Thyroid gland (tissue), 4 donors: Measurements from ENCODE around the gene EXOC3L2.

Experiments used
- CTCF ChIP-seq, 6 experiments: fragments of 200-600 bp in 3 of 6; fragments of 450-650 bp in 3 of 6; sonication (generic) in 3 of 6; IDR thresholded peaks; one replicate each; pipeline ENCODE4 v1.5.1; 2016 to 2019; ENCODE audit warnings: antibody characterized with exemption in 6 of 6, mild to moderate bottlenecking in 2 of 6, inconsistent platforms in 1 of 6, moderate library complexity in 1 of 6
- POLR2A ChIP-seq, 2 donors: fragments of 450-650 bp; IDR thresholded peaks; one replicate each; pipeline ENCODE4 v1.6.1; 2017; ENCODE audit warnings: antibody characterized with exemption in 2 of 2, mild to moderate bottlenecking in 2 of 2, moderate library complexity in 1 of 2

- TF ChIP-seq CTCF (IDR thresholded peaks at IDR 0.05), result no peak
- no peak for TF ChIP-seq POLR2A (IDR thresholded peaks at IDR 0.05)
These were observed 35.3 kb upstream of the EXOC3L2 start for GRCh38 chr19:45280471-45280961.
